ENCODE results near the gene TMEM163.

The TMEM163 gene

DNA sequence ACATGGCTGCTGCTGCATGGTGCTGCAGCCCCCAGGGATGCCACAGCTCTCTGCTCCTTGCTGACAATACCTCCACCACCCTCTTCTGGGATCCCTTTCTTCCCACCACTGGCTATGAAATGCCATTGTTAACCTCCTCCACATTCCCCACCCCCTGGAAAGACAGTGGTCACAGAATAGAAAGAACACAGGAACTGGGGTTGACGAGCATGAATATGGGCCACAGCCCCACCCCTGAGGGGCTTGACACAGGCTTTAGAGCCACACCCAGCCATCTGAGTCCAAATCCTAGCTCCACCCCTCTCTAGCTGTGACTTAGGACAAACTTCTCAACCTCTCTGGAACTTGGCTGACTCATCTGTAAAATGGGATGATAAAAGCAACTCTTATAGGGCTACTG, 47.3 kb downstream of the TMEM163 start:
- POLR2A ChIA-PET: no interaction called here
- CTCF ChIA-PET: no interaction called here
- DNase-seq (ENCODE audit: extremely low spot score): no peak
- TF ChIP-seq FOXM1 (IDR thresholded peaks at IDR 0.05; ENCODE audit: borderline replicate concordance): no peak
- TF ChIP-seq FOXA1 (IDR thresholded peaks at IDR 0.05): no peak
- no peak for TF ChIP-seq FOXK2 (IDR thresholded peaks at IDR 0.05)
- TF ChIP-seq TARDBP (IDR thresholded peaks at IDR 0.05): no peak
- TF ChIP-seq NFRKB (IDR thresholded peaks at IDR 0.05): no peak
- TF ChIP-seq LEF1 (IDR thresholded peaks at IDR 0.05; ENCODE audit: borderline replicate concordance): no peak
- no peak for TF ChIP-seq HDGF (IDR thresholded peaks at IDR 0.05; ENCODE audit: borderline replicate concordance)
- TF ChIP-seq, protein P1, sequence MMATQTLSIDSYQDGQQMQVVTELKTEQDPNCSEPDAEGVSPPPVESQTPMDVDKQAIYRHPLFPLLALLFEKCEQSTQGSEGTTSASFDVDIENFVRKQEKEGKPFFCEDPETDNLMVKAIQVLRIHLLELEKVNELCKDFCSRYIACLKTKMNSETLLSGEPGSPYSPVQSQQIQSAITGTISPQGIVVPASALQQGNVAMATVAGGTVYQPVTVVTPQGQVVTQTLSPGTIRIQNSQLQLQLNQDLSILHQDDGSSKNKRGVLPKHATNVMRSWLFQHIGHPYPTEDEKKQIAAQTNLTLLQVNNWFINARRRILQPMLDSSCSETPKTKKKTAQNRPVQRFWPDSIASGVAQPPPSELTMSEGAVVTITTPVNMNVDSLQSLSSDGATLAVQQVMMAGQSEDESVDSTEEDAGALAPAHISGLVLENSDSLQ (IDR thresholded peaks at IDR 0.05): no peak
- TF ChIP-seq ZNF384 (IDR thresholded peaks at IDR 0.05): no peak

DNA sequence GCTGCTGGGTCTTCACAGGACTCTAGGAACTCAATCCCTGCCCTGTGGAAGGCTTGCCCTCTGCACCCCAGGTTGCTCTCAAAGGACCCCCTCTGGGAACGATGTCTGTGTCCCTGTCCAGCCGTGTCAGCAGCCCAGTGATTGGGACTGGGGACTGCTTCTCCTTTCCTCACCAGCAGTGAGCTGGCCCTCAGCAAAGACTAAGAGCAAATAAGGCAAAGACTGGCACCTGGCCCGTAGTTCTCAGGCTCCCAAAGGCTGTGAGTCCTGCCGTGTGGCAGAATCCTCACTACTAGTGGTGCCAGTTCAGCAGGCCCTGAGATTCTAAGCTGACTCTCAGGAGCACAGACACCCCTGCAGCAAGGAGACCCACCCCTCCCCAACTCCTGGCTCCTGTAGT, 47.8 kb downstream of the TMEM163 start:
- DNase-seq (ENCODE audit: extremely low spot score): no peak

DNA sequence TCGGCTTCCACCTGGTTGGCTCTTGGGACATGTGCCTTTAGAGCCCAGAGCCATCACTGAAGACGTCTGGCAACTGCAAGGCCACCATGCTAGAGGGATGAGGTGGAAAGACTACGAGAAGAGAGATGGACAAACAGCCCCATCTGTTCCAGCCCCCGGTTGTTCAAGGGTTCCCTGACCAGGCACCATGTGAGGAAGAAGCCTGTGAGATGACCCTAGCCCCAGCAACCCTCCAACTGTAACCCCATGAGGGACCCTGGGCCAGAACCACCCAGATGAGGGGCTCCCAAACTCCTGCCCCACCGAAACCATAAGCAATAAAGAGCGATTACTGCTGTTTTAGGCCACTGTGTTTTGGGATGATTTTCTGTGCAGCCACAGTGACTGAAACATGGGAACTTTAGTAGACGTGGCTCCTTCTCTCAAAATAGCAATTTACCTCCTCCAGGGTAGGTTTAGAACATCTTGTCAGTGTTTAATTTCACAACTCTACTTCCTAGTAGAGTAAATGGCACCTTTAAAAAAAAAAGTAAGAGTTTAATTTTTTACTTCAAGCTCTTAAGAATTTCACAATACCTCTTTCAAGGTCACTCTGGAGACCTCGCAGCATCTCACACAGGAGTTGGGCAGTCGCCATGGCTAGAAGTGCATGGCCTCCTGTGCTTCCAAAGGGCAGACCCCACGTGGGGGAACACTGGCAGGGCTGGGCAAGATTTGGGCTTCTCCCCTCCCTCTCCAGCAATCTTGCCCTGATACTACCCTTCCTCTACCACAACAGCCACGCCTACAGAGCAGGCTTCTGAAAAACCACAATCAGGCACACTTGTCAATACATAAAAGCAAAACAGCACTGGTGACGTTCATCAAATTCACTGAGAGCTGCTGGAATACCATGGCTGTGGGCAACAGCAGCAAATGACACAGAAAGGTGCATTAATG, 48.8 kb downstream of the TMEM163 start:
- POLR2A ChIA-PET: no interaction called here
- no peak for DNase-seq (ENCODE audit: extremely low spot score)
- no peak for TF ChIP-seq HDGF (IDR thresholded peaks at IDR 0.05; ENCODE audit: borderline replicate concordance)
- TF ChIP-seq SUZ12 (IDR thresholded peaks at IDR 0.05): no peak
- no peak for TF ChIP-seq FOXM1 (IDR thresholded peaks at IDR 0.05; ENCODE audit: borderline replicate concordance)
- TF ChIP-seq BHLHE40 (IDR thresholded peaks at IDR 0.05; ENCODE audit: borderline replicate concordance): no peak
- TF ChIP-seq TARDBP (IDR thresholded peaks at IDR 0.05): no peak
- no peak for TF ChIP-seq L3MBTL2 (conservative IDR thresholded peaks at IDR 0.05)
- no peak for TF ChIP-seq ELF4 (IDR thresholded peaks at IDR 0.05)
- TF ChIP-seq, protein P1 (IDR thresholded peaks at IDR 0.05): no peak
- CTCF ChIA-PET: no interaction called here

More for the DNA sequence above, 47.8 kb downstream of the TMEM163 start:
- TF ChIP-seq FOXM1 (IDR thresholded peaks at IDR 0.05; ENCODE audit: borderline replicate concordance): no peak
- TF ChIP-seq NFRKB (IDR thresholded peaks at IDR 0.05): no peak
- no peak for TF ChIP-seq ARNT (IDR thresholded peaks at IDR 0.05)
- TF ChIP-seq FOXA1 (IDR thresholded peaks at IDR 0.05): no peak
- TF ChIP-seq HDGF (IDR thresholded peaks at IDR 0.05; ENCODE audit: borderline replicate concordance): no peak
- TF ChIP-seq ELF4 (IDR thresholded peaks at IDR 0.05): no peak
- no peak for TF ChIP-seq SP1 (IDR thresholded peaks at IDR 0.05)
- TF ChIP-seq CTBP1 (IDR thresholded peaks at IDR 0.05; ENCODE audit: borderline replicate concordance): no peak
- TF ChIP-seq L3MBTL2 (conservative IDR thresholded peaks at IDR 0.05): no peak
- no peak for TF ChIP-seq SUZ12 (IDR thresholded peaks at IDR 0.05)
- no peak for TF ChIP-seq LEF1 (IDR thresholded peaks at IDR 0.05; ENCODE audit: borderline replicate concordance)
- TF ChIP-seq FOXK2 (IDR thresholded peaks at IDR 0.05): no peak
- no peak for TF ChIP-seq TARDBP (IDR thresholded peaks at IDR 0.05)
- TF ChIP-seq BHLHE40 (IDR thresholded peaks at IDR 0.05; ENCODE audit: borderline replicate concordance): no peak
- no peak for TF ChIP-seq ZNF384 (IDR thresholded peaks at IDR 0.05)
- POLR2A ChIA-PET: no interaction called here
- CTCF ChIA-PET: no interaction called here

DNA sequence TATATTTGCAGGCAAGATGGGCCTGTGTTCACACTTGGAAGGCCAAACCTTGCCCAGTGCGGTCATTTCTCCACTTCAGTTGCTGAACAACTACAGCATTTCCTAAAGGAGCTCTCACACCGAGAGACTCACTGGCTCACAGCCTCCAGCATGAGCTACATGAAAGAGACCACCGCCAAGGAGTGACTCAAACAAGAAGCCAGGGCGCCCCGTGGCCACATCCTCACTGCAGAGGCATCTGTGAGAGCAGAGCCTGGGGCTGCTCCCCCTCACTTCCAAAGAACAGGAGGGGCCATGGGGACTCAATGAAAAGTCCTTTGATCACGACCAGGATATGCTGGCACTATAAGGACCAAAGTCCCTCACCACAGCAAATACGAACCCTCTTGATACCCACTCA, 50.0 kb downstream of the TMEM163 start:
- DNase-seq (ENCODE audit: extremely low spot score): no peak
- ChIA-PET CTCF (no interaction called here), POLR2A (no interaction called here)
- TF ChIP-seq SUZ12 (IDR thresholded peaks at IDR 0.05) (no peak), L3MBTL2 (conservative IDR thresholded peaks at IDR 0.05) (no peak), BHLHE40 (IDR thresholded peaks at IDR 0.05; ENCODE audit: borderline replicate concordance) (no peak), FOXA1 (IDR thresholded peaks at IDR 0.05) (no peak), FOXM1 (IDR thresholded peaks at IDR 0.05; ENCODE audit: borderline replicate concordance) (no peak), TARDBP (IDR thresholded peaks at IDR 0.05) (no peak), SP1 (IDR thresholded peaks at IDR 0.05) (no peak), NFRKB (IDR thresholded peaks at IDR 0.05) (no peak), CTBP1 (IDR thresholded peaks at IDR 0.05; ENCODE audit: borderline replicate concordance) (no peak), HDGF (IDR thresholded peaks at IDR 0.05; ENCODE audit: borderline replicate concordance) (no peak), ARNT (IDR thresholded peaks at IDR 0.05) (no peak), FOXK2 (IDR thresholded peaks at IDR 0.05) (no peak), ELF4 (IDR thresholded peaks at IDR 0.05) (no peak), ZNF384 (IDR thresholded peaks at IDR 0.05) (no peak), LEF1 (IDR thresholded peaks at IDR 0.05; ENCODE audit: borderline replicate concordance) (no peak)
- TF ChIP-seq, protein P1 (IDR thresholded peaks at IDR 0.05): no peak

DNA sequence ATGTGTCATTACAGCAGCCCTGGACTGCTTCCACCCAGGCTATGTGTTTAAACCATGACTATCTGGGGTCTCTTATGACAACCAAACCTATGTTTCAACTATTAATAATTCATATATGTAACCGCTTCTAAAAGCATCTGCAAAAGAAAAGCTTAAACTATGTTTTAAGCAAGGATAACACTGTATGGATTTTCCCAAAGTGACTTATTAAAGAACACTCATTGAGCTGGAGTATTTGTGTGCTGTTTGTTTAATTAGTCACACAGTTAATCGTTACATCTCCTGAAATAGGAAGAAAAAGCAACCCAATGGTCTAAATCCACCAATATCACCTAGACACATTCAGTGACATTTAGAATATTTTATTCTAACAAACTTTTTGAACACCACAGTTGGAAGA, 51.3 kb downstream of the TMEM163 start:
- DNase-seq (ENCODE audit: extremely low spot score): no peak
- no peak for TF ChIP-seq BHLHE40 (IDR thresholded peaks at IDR 0.05; ENCODE audit: borderline replicate concordance)
- TF ChIP-seq FOXA1 (IDR thresholded peaks at IDR 0.05): no peak
- no peak for TF ChIP-seq L3MBTL2 (conservative IDR thresholded peaks at IDR 0.05)
- no peak for TF ChIP-seq NFRKB (IDR thresholded peaks at IDR 0.05)
- TF ChIP-seq LEF1 (IDR thresholded peaks at IDR 0.05; ENCODE audit: borderline replicate concordance): no peak
- ChIA-PET POLR2A (no interaction called here), CTCF (no interaction called here)

DNA sequence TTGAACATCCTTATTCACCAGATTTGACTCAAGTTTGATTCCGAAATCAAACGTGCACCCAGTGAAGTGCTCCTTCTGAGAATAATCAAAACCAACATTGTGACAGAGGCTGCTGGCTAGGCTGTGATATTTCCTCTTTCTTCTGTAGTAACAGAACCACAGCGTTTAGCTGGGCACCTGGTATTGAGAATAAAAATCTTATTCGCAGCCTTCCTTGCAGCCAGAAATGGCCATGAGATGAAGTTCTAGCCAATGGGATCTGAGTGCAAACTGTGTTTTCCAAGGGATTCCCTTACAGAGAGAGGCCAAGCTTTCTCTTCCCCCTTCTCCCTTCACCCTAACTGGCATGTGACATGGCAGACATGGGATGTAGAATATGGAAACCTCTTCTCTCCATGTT, 51.7 kb downstream of the TMEM163 start:
- TF ChIP-seq FOXA1 (IDR thresholded peaks at IDR 0.05): no peak
- TF ChIP-seq CTBP1 (IDR thresholded peaks at IDR 0.05; ENCODE audit: borderline replicate concordance): no peak
- no peak for TF ChIP-seq L3MBTL2 (conservative IDR thresholded peaks at IDR 0.05)
- no peak for DNase-seq (ENCODE audit: extremely low spot score)
- CTCF ChIA-PET: no interaction called here
- POLR2A ChIA-PET: no interaction called here

Measured in HEK293T (cell line).